Neural cell (in vitro differentiated cells): ENCODE measurements around the gene PTPRT. TPM values are rescaled to one million over a fixed set of nuclear protein-coding genes. Genes with fewer than 3 reads are reported as not detected.

Source experiments
- H2AFZ ChIP-seq: fragments of 200-600, 300-800 bp; sonication (generic), shearing (Covaris generic); 2 replicates; pipeline ENCODE4 v1.6.0; 2014; ENCODE audit warnings: low read depth, mild to moderate bottlenecking, antibody characterized with exemption, low read length, moderate library complexity
- H3F3A ChIP-seq: fragments of 200-600 bp; shearing (Covaris generic); 2 replicates; pipeline ENCODE4 v1.6.1; 2016; ENCODE audit warnings: mild to moderate bottlenecking, moderate library complexity, mixed read lengths, antibody characterized with exemption, low read length; ENCODE audit not compliant: insufficient read depth, poor library complexity, severe bottlenecking
- H3K27ac ChIP-seq: fragments of 200-600, 300-800 bp; sonication (generic), shearing (Covaris generic); 2 replicates; pipeline ENCODE4 v1.5.1; 2014; ENCODE audit warnings: mild to moderate bottlenecking, low read length, moderate library complexity
- H3K27me3 ChIP-seq: fragments of 300-800, 200-600 bp; sonication (generic), shearing (Covaris generic); 2 replicates; pipeline ENCODE4 v1.6.0; 2014; ENCODE audit warnings: mild to moderate bottlenecking, low read depth, low read length, moderate library complexity; ENCODE audit not compliant: insufficient read depth
- H3K36me3 ChIP-seq: fragments of 300-800, 200-600 bp; sonication (generic), shearing (Covaris generic); 2 replicates; pipeline ENCODE4 v1.5.1; 2014; ENCODE audit warnings: mild to moderate bottlenecking, antibody characterized with exemption, low read length, moderate library complexity; ENCODE audit not compliant: insufficient read depth
- H3K4me2 ChIP-seq: fragments of 300-800, 200-600 bp; sonication (generic), shearing (Covaris generic); 2 replicates; pipeline ENCODE4 v1.6.0; 2014; ENCODE audit warnings: mild to moderate bottlenecking, low read length
- H3K4me3 ChIP-seq: fragments of 300-800, 200-600 bp; sonication (generic), shearing (Covaris generic); 2 replicates; pipeline ENCODE4 v1.5.1; 2014; ENCODE audit warnings: mild to moderate bottlenecking, low read length, moderate library complexity
- H3K79me2 ChIP-seq: fragments of 200-600 bp; shearing (Covaris generic); replicated peaks from 2 replicates; pipeline ENCODE4 v1.6.0; 2014; ENCODE audit warnings: mild to moderate bottlenecking, low read length, moderate library complexity; ENCODE audit not compliant: insufficient read depth
- H3K9ac ChIP-seq: fragments of 300-800, 200-600 bp; sonication (generic), shearing (Covaris generic); 2 replicates; pipeline ENCODE4 v1.6.1; 2016; ENCODE audit warnings: mild to moderate bottlenecking, low read length, mixed read lengths
- H3K9me2 ChIP-seq: fragments of 200-600 bp; shearing (Covaris generic); 2 replicates; pipeline ENCODE4 v1.6.1; 2016; ENCODE audit warnings: mild to moderate bottlenecking, low read length, mixed read lengths; ENCODE audit not compliant: insufficient read depth
- H3K9me3 ChIP-seq: fragments of 200-600, 300-800 bp; sonication (generic), shearing (Covaris generic); 2 replicates; pipeline ENCODE4 v1.6.1; 2016; ENCODE audit warnings: mild to moderate bottlenecking, mixed run types, low read length, moderate library complexity, mixed read lengths
- H4K20me1 ChIP-seq: fragments of 200-600 bp; shearing (Covaris generic); 2 replicates; pipeline ENCODE4 v1.6.1; 2016; ENCODE audit warnings: mild to moderate bottlenecking, mixed run types; ENCODE audit not compliant: insufficient read depth
- EP300 ChIP-seq: fragments of 450-650 bp; conservative IDR thresholded peaks from 2 replicates; pipeline ENCODE4 v1.6.1; 2014; ENCODE audit warnings: antibody characterized with exemption, mild to moderate bottlenecking, moderate library complexity; ENCODE audit not compliant: poor library complexity, severe bottlenecking
- EZH2 ChIP-seq: fragments of 200-600, 300-800 bp; shearing (Covaris generic), sonication (generic); IDR thresholded peaks from 2 replicates; pipeline ENCODE4 v1.6.1; 2014; ENCODE audit warnings: antibody characterized with exemption, low read length, borderline replicate concordance, mild to moderate bottlenecking; ENCODE audit not compliant: insufficient read depth, poor library complexity, severe bottlenecking
- MXI1 ChIP-seq: fragments of 450-650 bp; conservative IDR thresholded peaks from 2 replicates; pipeline ENCODE4 v1.6.1; 2014; ENCODE audit warnings: antibody characterized with exemption, mild to moderate bottlenecking; ENCODE audit not compliant: poor library complexity, severe bottlenecking
- POLR2AphosphoS5 ChIP-seq: IDR thresholded peaks from 2 replicates; pipeline ENCODE4 v1.6.1; 2012
- RAD21 ChIP-seq: fragments of 450-650 bp; conservative IDR thresholded peaks from 2 replicates; pipeline ENCODE4 v1.6.1; 2014; ENCODE audit warnings: antibody characterized with exemption, mild to moderate bottlenecking, moderate library complexity
- SMC3 ChIP-seq: fragments of 450-650 bp; conservative IDR thresholded peaks from 2 replicates; pipeline ENCODE4 v1.6.1; 2014; ENCODE audit warnings: antibody characterized with exemption, mild to moderate bottlenecking, moderate library complexity; ENCODE audit not compliant: poor library complexity
- TAF1 ChIP-seq: IDR thresholded peaks from 2 replicates; pipeline ENCODE4 v1.6.1; 2012; ENCODE audit warnings: low read depth
- polyA plus RNA-seq: library from polyadenylated mRNA; depleted of rRNA; stranded (reverse); fragments of >200 nt; gene quantifications from 2 replicates; pipeline ENCODE4 v1.2.3, GENCODE V29; 2014
- TF ChIP-seq, protein P1 (sequence below): IDR thresholded peaks from 2 replicates; pipeline ENCODE4 v1.6.1; 2012; ENCODE audit warnings: borderline replicate concordance
- TF ChIP-seq, protein P2 (sequence below): fragments of 450-650 bp; IDR thresholded peaks from 2 replicates; pipeline ENCODE4 v1.5.1; 2014; ENCODE audit warnings: antibody characterized with exemption, mild to moderate bottlenecking, moderate library complexity; ENCODE audit not compliant: poor library complexity, severe bottlenecking

The PTPRT gene
- polyA plus RNA-seq, 1 donor from 2014 or later: 9.2 TPM

DNA sequence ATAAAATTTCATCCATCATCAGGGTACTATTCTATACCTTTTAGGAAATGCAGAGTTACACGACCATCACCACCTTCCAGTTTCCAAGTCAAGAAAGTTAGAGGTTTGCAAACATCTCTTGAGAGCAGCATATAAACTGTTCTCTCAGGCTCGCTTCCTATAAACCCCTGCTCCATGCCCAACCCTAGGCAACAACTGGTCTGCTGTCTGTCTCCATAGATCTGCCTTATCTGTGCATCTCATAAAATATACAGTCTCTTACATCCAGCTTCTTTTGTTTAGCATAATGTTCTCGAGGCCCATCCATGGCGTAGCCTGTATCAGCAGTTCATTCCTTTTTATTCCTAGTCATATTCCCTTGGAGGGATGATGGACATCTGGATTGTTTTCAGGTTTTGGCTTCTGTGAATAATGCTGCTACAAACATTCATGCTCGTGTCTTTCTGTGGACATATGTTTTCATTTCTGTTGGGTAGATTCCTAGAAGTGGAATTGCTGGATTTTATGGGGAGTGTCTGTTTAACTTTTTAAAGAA lies 6.1 kb downstream of the PTPRT start:
- Histone ChIP-seq H3K9ac (no peak overlapping the region), H4K20me1 (no peaks in the 10 kb centered on the region), H2AFZ (no peak overlapping the region), H3K79me2 (no peaks in the 10 kb centered on the region), H3K36me3 (no peaks in the 10 kb centered on the region), H3K27me3 (peaks cover 8% of the 10 kb centered on the region), H3F3A (peaks cover 3% of the 10 kb centered on the region), H3K4me2 (no peak overlapping the region), H3K9me3 (no peaks in the 10 kb centered on the region), H3K27ac (no peak overlapping the region), H3K9me2 (no peaks in the 10 kb centered on the region), H3K4me3 (no peak overlapping the region)
- TF ChIP-seq POLR2AphosphoS5: no peak
- TF ChIP-seq, protein P1, sequence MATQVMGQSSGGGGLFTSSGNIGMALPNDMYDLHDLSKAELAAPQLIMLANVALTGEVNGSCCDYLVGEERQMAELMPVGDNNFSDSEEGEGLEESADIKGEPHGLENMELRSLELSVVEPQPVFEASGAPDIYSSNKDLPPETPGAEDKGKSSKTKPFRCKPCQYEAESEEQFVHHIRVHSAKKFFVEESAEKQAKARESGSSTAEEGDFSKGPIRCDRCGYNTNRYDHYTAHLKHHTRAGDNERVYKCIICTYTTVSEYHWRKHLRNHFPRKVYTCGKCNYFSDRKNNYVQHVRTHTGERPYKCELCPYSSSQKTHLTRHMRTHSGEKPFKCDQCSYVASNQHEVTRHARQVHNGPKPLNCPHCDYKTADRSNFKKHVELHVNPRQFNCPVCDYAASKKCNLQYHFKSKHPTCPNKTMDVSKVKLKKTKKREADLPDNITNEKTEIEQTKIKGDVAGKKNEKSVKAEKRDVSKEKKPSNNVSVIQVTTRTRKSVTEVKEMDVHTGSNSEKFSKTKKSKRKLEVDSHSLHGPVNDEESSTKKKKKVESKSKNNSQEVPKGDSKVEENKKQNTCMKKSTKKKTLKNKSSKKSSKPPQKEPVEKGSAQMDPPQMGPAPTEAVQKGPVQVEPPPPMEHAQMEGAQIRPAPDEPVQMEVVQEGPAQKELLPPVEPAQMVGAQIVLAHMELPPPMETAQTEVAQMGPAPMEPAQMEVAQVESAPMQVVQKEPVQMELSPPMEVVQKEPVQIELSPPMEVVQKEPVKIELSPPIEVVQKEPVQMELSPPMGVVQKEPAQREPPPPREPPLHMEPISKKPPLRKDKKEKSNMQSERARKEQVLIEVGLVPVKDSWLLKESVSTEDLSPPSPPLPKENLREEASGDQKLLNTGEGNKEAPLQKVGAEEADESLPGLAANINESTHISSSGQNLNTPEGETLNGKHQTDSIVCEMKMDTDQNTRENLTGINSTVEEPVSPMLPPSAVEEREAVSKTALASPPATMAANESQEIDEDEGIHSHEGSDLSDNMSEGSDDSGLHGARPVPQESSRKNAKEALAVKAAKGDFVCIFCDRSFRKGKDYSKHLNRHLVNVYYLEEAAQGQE: no peak
- TF ChIP-seq, protein P2, sequence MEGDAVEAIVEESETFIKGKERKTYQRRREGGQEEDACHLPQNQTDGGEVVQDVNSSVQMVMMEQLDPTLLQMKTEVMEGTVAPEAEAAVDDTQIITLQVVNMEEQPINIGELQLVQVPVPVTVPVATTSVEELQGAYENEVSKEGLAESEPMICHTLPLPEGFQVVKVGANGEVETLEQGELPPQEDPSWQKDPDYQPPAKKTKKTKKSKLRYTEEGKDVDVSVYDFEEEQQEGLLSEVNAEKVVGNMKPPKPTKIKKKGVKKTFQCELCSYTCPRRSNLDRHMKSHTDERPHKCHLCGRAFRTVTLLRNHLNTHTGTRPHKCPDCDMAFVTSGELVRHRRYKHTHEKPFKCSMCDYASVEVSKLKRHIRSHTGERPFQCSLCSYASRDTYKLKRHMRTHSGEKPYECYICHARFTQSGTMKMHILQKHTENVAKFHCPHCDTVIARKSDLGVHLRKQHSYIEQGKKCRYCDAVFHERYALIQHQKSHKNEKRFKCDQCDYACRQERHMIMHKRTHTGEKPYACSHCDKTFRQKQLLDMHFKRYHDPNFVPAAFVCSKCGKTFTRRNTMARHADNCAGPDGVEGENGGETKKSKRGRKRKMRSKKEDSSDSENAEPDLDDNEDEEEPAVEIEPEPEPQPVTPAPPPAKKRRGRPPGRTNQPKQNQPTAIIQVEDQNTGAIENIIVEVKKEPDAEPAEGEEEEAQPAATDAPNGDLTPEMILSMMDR: no peak
- TF ChIP-seq SMC3: no peak
- TF ChIP-seq EP300: no peak
- no peak for TF ChIP-seq MXI1
- TF ChIP-seq RAD21: no peak
- no peak for TF ChIP-seq EZH2
- TF ChIP-seq TAF1: no peak

DNA sequence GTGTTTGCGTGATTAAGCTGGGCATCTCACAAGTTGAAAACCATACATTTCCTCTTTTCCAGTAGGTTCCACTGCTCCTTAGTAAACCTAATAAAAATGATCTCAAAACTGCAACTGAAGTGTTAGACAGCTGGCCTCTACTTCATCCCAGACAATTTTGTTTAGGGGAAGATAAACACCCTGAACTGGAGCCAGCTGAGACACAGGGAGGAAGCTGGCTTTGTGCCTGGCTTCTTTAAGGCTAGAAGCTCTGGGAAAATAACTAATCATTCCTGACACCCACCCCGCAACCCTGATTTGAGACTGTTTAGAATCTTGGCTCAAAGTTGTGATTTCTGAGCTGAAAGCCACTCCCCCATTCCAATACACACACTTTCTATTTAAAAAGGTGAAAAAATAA lies 11.6 kb downstream of the PTPRT start:
- no peaks in the 10 kb centered on the region for H4K20me1 ChIP-seq
- no peak overlapping the region for H3K27ac ChIP-seq
- H3K36me3 ChIP-seq: no peaks in the 10 kb centered on the region
- H3F3A ChIP-seq: no peaks in the 10 kb centered on the region
- no peak overlapping the region for H3K9ac ChIP-seq
- H3K9me3 ChIP-seq: peaks cover 5% of the 10 kb centered on the region
- no peaks in the 10 kb centered on the region for H3K79me2 ChIP-seq
- TF ChIP-seq MXI1 (no peak), SMC3 (no peak), EP300 (no peak), EZH2 (no peak), TAF1 (no peak)
- TF ChIP-seq, protein P1: no peak
- no peak overlapping the region for H2AFZ ChIP-seq
- H3K9me2 ChIP-seq: no peaks in the 10 kb centered on the region
- no peaks in the 10 kb centered on the region for H3K27me3 ChIP-seq
- H3K4me3 ChIP-seq: no peak overlapping the region
- H3K4me2 ChIP-seq: no peak overlapping the region
